ENCODE data around the gene TOMM5. TPM values are rescaled to one million over a fixed set of nuclear protein-coding genes. Genes with fewer than 3 reads are reported as not detected.
"Not testable (repeated sequence)": the region's sequence is repeated elsewhere in the genome, so short reads cannot be mapped to it uniquely, and the experiment has no call there.

Gene TOMM5
- total RNA-seq, 2 experiments from 2014 or later, result 81.0 to 88.7 TPM

GRCh38 chr9:37604296-37604695 lies 11.9 kb upstream of the TOMM5 start:
- Mint-ChIP-seq H3K27ac (no peak overlapping the region), H3K4me1 (no peaks in the 10 kb centered on the region), H3K4me3 (no peak overlapping the region), H3K36me3 (ENCODE audit: low read depth) (no peaks in the 10 kb centered on the region), H3K9me3 (no peaks in the 10 kb centered on the region), H3K27me3 (peaks cover 43% of the 10 kb centered on the region)
- ChIA-PET POLR2A (no interaction called here), CTCF (no interaction called here)
- no peak for DNase-seq

GRCh38 chr9:37602817-37603216 lies 10.4 kb upstream of the TOMM5 start:
- no peak overlapping the region for H3K27ac Mint-ChIP-seq
- H3K4me3 Mint-ChIP-seq, result no peak overlapping the region
- H3K9me3 Mint-ChIP-seq, result no peaks in the 10 kb centered on the region
- H3K27me3 Mint-ChIP-seq, result peaks cover 41% of the 10 kb centered on the region
- POLR2A ChIA-PET, result no interaction called here
- no peak for DNase-seq
- no peaks in the 10 kb centered on the region for H3K36me3 Mint-ChIP-seq (ENCODE audit: low read depth)
- H3K4me1 Mint-ChIP-seq, result no peaks in the 10 kb centered on the region
- CTCF ChIA-PET, result interaction anchor here (0.9 to 1.2 kb wide), 2 partner anchors 11 to 45 kb away, joined by 3 read pairs; partner anchors contain the start of gene TOMM5

GRCh38 chr9:37602061-37602460 lies 9.7 kb upstream of the TOMM5 start:
- H3K27ac Mint-ChIP-seq; H3K4me1 Mint-ChIP-seq; POLR2A ChIA-PET; DNase-seq; H3K4me3 Mint-ChIP-seq; H3K9me3 Mint-ChIP-seq; H3K36me3 Mint-ChIP-seq (ENCODE audit: low read depth): not testable (repeated sequence)
- H3K27me3 Mint-ChIP-seq, result peaks cover 36% of the 10 kb centered on the region
- CTCF ChIA-PET, result interaction anchor here (0.9 to 1.2 kb wide), 2 partner anchors 10 to 45 kb away, joined by 3 read pairs; partner anchors contain the start of gene TOMM5

- no peak overlapping the region for H3K4me3 Mint-ChIP-seq
- peaks cover 23% of the 10 kb centered on the region for H3K4me1 Mint-ChIP-seq
- peaks cover 28% of the 10 kb centered on the region for H3K27me3 Mint-ChIP-seq
- no peaks in the 10 kb centered on the region for H3K9me3 Mint-ChIP-seq
- ChIA-PET CTCF (interaction anchor here (0.5 kb wide), 1 partner anchor 71 kb away, joined by 3 read pairs; no protein-coding TSS in a partner anchor), POLR2A (no interaction called here)
- H3K36me3 Mint-ChIP-seq (ENCODE audit: low read depth), result peaks cover 5% of the 10 kb centered on the region
- no peak for DNase-seq
- H3K27ac Mint-ChIP-seq, result no peak overlapping the region
These were observed 4.1 kb upstream of the TOMM5 start for GRCh38 chr9:37596504-37596903.

GRCh38 chr9:37593883-37594448 lies 1.6 kb upstream of the TOMM5 start:
- H3K27me3 Mint-ChIP-seq, result peaks cover 17% of the 10 kb centered on the region
- H3K36me3 Mint-ChIP-seq (ENCODE audit: low read depth), result peaks cover 5% of the 10 kb centered on the region
- ChIA-PET POLR2A (no interaction called here), CTCF (interaction anchor here (1.5 to 1.8 kb wide), 2 partner anchors 163 to 237 kb away, joined by 3 read pairs; no protein-coding TSS in a partner anchor)
- H3K4me3 Mint-ChIP-seq, result peak overlapping the region; percentile 44
- H3K9me3 Mint-ChIP-seq, result no peaks in the 10 kb centered on the region
- H3K4me1 Mint-ChIP-seq, result peaks cover 42% of the 10 kb centered on the region
- H3K27ac Mint-ChIP-seq, result no peak overlapping the region
- DNase-seq, result no peak

DNA sequence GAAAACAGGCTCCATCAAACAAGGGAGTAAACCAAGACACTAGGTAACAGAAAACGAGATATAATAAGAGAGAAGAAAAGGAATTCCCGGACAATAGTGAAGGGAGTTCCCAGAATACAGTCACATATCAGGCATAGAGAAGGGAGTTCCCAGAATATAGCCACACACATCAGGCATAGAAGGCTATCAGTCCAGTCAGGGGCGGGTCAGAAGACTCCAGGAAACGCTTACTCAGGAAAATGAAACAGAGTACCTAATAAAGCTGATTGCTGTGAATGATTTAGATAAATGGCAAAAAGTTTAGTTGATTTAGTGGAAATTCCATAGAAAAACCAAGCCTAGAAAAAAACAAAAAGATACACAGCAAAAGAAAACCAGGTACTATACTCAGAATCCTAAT lies 4.9 kb downstream of the TOMM5 start:
- Mint-ChIP-seq H3K4me3 (no peak overlapping the region), H3K9me3 (no peaks in the 10 kb centered on the region), H3K27me3 (no peaks in the 10 kb centered on the region), H3K27ac (no peak overlapping the region), H3K4me1 (peaks cover 28% of the 10 kb centered on the region), H3K36me3 (ENCODE audit: low read depth) (peaks cover 46% of the 10 kb centered on the region)
- ChIA-PET CTCF (no interaction called here), POLR2A (no interaction called here)
- DNase-seq, result no peak

DNA sequence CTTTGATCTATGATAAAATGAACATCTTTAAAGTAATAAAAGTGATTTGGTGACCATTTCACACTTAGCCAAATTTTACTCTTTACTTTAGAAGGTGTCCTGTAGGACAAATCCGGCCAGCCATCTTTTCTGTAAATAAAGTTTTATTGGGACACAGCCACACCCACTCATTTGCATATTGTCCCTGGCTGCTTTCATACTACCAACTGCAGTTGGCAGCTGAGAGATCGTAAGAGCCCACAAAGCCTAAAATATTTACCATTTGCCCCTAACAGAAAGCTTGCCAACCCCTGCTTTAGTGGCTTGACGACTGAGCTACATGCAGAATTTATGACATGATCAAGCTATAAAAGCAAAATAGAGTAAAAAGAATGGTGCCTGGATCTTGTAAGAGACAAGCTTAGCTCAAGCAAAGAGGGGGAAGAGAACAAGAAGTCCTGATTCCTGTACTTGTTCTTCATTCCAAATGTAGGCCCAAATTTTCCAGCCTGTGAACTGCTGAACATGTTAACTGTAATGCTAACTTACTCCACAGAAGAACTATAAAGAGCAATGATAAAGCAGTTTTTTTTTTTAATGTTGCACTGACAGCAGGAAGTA lies 8.8 kb downstream of the TOMM5 start:
- POLR2A ChIA-PET, result no interaction called here
- DNase-seq, result no peak
- peaks cover 43% of the 10 kb centered on the region for H3K36me3 Mint-ChIP-seq (ENCODE audit: low read depth)
- peaks cover 4% of the 10 kb centered on the region for H3K4me1 Mint-ChIP-seq
- H3K9me3 Mint-ChIP-seq, result no peaks in the 10 kb centered on the region
- H3K27ac Mint-ChIP-seq, result no peak overlapping the region
- CTCF ChIA-PET, result interaction anchor here (0.8 to 1.4 kb wide), 3 partner anchors 9 to 168 kb away, joined by 4 to 8 read pairs (median 5); partner anchors contain the start of gene TOMM5
- H3K27me3 Mint-ChIP-seq, result no peaks in the 10 kb centered on the region
- no peak overlapping the region for H3K4me3 Mint-ChIP-seq

- Mint-ChIP-seq H3K4me3 (no peak overlapping the region), H3K27ac (no peak overlapping the region), H3K4me1 (peaks cover 1% of the 10 kb centered on the region), H3K36me3 (ENCODE audit: low read depth) (peaks cover 34% of the 10 kb centered on the region), H3K9me3 (no peaks in the 10 kb centered on the region), H3K27me3 (no peaks in the 10 kb centered on the region)
- POLR2A ChIA-PET, result no interaction called here
- peak; percentile 27 for DNase-seq
- CTCF ChIA-PET, result interaction anchor here (1.4 kb wide), 1 partner anchor 10 kb away, joined by 8 read pairs; the partner anchor contains the start of gene TOMM5
These were observed 9.7 kb downstream of the TOMM5 start for GRCh38 chr9:37582548-37583157.

GRCh38 chr9:37575921-37576721 lies 16.3 kb downstream of the TOMM5 start, which contains the start of gene FBXO10:
Gene FBXO10 (minus strand): TSS chr9:37576380. CDS start chr9:37541768, 34,612 bp downstream.
- H3K27ac Mint-ChIP-seq, result peak within 1 kb of the TSS; percentile 84
- ChIA-PET POLR2A (interaction anchor here (0.6 to 0.7 kb wide), 3 partner anchors 13 to 280 kb away, joined by 3 read pairs; no protein-coding TSS in a partner anchor), CTCF (interaction anchor here (0.5 to 2.2 kb wide), 5 partner anchors 12 to 53 kb away, joined by 3 to 9 read pairs (median 5); partner anchors contain the start of gene TOMM5)
- no peaks in the 10 kb centered on the region for H3K9me3 Mint-ChIP-seq
- peaks cover 4% of the 10 kb centered on the region for H3K36me3 Mint-ChIP-seq (ENCODE audit: low read depth)
- H3K4me3 Mint-ChIP-seq, result peak within 1 kb of the TSS; percentile 84
- peaks cover 4% of the 10 kb centered on the region for H3K27me3 Mint-ChIP-seq
- peak; percentile 51 for DNase-seq
- H3K4me1 Mint-ChIP-seq, result peaks cover 19% of the 10 kb centered on the region

DNA sequence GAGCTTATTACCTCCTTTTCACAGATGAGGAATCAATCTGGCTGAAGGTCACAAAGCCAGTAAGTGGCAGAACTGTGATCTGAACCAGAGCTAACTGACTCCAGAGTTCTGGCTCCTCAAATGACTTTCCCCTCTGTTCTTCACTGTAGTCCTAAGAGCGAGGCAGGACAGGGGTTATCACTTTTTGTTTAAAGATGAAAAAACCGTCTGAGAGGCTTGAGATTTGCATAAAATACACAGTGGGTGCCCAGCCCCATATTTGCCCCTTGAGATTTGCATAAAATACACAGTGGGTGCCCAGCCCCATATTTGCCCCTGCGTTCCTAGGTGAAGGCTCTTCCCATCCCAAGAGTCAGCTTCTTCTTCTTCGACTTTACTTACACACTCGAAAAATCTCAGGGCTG lies 16.9 kb downstream of the TOMM5 start:
- Mint-ChIP-seq H3K4me3 (peak overlapping the region; percentile 68), H3K27me3 (peaks cover 4% of the 10 kb centered on the region), H3K9me3 (no peaks in the 10 kb centered on the region), H3K36me3 (ENCODE audit: low read depth) (peaks cover 4% of the 10 kb centered on the region), H3K27ac (peak overlapping the region; percentile 54), H3K4me1 (peaks cover 19% of the 10 kb centered on the region)
- no peak for DNase-seq
- CTCF ChIA-PET, result interaction anchor here (0.5 to 2.0 kb wide), 6 partner anchors 11 to 385 kb away, joined by 3 to 7 read pairs (median 4); partner anchors contain the start of gene TOMM5
- POLR2A ChIA-PET, result interaction anchor here (0.6 kb wide), 1 partner anchor 279 kb away, joined by 3 read pairs; no protein-coding TSS in a partner anchor

DNA sequence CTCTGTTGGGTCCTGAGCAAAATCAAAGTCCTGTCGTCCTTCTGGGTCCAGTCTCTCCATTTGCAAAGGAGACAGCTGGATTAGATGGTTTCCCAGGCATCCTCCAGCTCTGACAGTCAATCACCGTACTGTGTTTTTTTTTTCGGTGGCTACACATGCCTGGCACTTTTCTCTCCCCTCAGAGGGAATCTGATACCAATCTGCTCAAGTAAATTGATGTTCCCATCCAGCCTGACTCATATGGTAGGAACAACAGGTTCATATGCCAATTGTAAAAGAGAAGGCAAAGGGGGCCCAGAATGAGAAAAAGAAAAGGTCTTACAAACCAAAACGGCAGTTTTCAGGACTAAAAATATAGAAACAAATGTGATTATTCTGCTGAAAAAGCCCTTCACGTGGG lies 17.4 kb downstream of the TOMM5 start:
- no peak overlapping the region for H3K27ac Mint-ChIP-seq
- ChIA-PET CTCF (interaction anchor here (0.6 to 2.0 kb wide), 6 partner anchors 9 to 385 kb away, joined by 3 to 7 read pairs (median 4); partner anchors contain the start of gene TOMM5), POLR2A (no interaction called here)
- peaks cover 19% of the 10 kb centered on the region for H3K4me1 Mint-ChIP-seq
- no peaks in the 10 kb centered on the region for H3K9me3 Mint-ChIP-seq
- H3K27me3 Mint-ChIP-seq, result peaks cover 4% of the 10 kb centered on the region
- H3K36me3 Mint-ChIP-seq (ENCODE audit: low read depth), result peaks cover 2% of the 10 kb centered on the region
- H3K4me3 Mint-ChIP-seq, result peak overlapping the region; percentile 68
- DNase-seq, result no peak

- H3K27ac Mint-ChIP-seq, result no peak overlapping the region
- peaks cover 19% of the 10 kb centered on the region for H3K4me1 Mint-ChIP-seq
- DNase-seq, result no peak
- peaks cover 2% of the 10 kb centered on the region for H3K36me3 Mint-ChIP-seq (ENCODE audit: low read depth)
- H3K4me3 Mint-ChIP-seq, result no peak overlapping the region
- POLR2A ChIA-PET, result no interaction called here
- H3K9me3 Mint-ChIP-seq, result no peaks in the 10 kb centered on the region
- CTCF ChIA-PET, result interaction anchor here (0.6 to 1.9 kb wide), 4 partner anchors 10 to 159 kb away, joined by 3 to 5 read pairs (median 4); no protein-coding TSS in a partner anchor
- peaks cover 4% of the 10 kb centered on the region for H3K27me3 Mint-ChIP-seq
These were observed 18.1 kb downstream of the TOMM5 start for GRCh38 chr9:37574241-37574721.

All from activated CD4-positive, alpha-beta T cell treated with anti-CD3 and anti-CD28 coated beads, Interleukin-2, amount 10 ng/mL, durations not matched to agents 7 days and 5 days (primary cell).